ENCODE measurements around the gene GDPGP1.
A peak's percentile ranks its signal among the peaks of the same experiment; 100 is the strongest.

The GDPGP1 gene

GRCh38 chr15:90228960-90229359 is 5.0 kb upstream of the GDPGP1 start:
- Histone ChIP-seq H3K36me3 (ENCODE audit: insufficient read depth, low read length) (peaks cover 66% of the 10 kb centered on the region), H3K9me2 (ENCODE audit: low read depth, low read length) (no peaks in the 10 kb centered on the region), H3K4me1 (ENCODE audit: insufficient read depth, low read length, severe bottlenecking) (peaks cover 30% of the 10 kb centered on the region), H3K4me2 (ENCODE audit: low read length) (no peak overlapping the region), H3F3A (ENCODE audit: insufficient read depth, low read length) (no peaks in the 10 kb centered on the region), H2AFZ (ENCODE audit: low read length) (no peak overlapping the region), H3K27me3 (ENCODE audit: insufficient read depth, low read length) (no peaks in the 10 kb centered on the region), H4K20me1 (ENCODE audit: insufficient read depth, low read length) (no peaks in the 10 kb centered on the region), H3K4me3 (ENCODE audit: low read depth, low read length, poor library complexity, severe bottlenecking) (no peak overlapping the region), H3K9me3 (ENCODE audit: low read length) (no peaks in the 10 kb centered on the region), H3K27ac (ENCODE audit: low read depth, low read length, poor library complexity, severe bottlenecking) (no peak overlapping the region), H3K9ac (ENCODE audit: low read length) (no peak overlapping the region), H3K79me2 (ENCODE audit: insufficient read depth, low read length) (no peaks in the 10 kb centered on the region)
- TF ChIP-seq CTCF (IDR thresholded peaks at IDR 0.05; ENCODE audit: low read length) (no peak), EZH2 (IDR thresholded peaks at IDR 0.05; ENCODE audit: borderline replicate concordance, low read length) (no peak)

GRCh38 chr15:90230071-90230494 is 3.9 kb upstream of the GDPGP1 start:
- Histone ChIP-seq H3K36me3 (ENCODE audit: insufficient read depth, low read length) (peaks cover 56% of the 10 kb centered on the region), H3K9me3 (ENCODE audit: low read length) (no peaks in the 10 kb centered on the region), H3K9me2 (ENCODE audit: low read depth, low read length) (no peaks in the 10 kb centered on the region), H3K9ac (ENCODE audit: low read length) (no peak overlapping the region), H3K79me2 (ENCODE audit: insufficient read depth, low read length) (no peaks in the 10 kb centered on the region), H4K20me1 (ENCODE audit: insufficient read depth, low read length) (no peaks in the 10 kb centered on the region), H3K4me1 (ENCODE audit: insufficient read depth, low read length, severe bottlenecking) (peaks cover 39% of the 10 kb centered on the region), H3F3A (ENCODE audit: insufficient read depth, low read length) (no peaks in the 10 kb centered on the region), H2AFZ (ENCODE audit: low read length) (no peak overlapping the region), H3K4me2 (ENCODE audit: low read length) (no peak overlapping the region), H3K4me3 (ENCODE audit: low read depth, low read length, poor library complexity, severe bottlenecking) (no peak overlapping the region), H3K27me3 (ENCODE audit: insufficient read depth, low read length) (no peaks in the 10 kb centered on the region), H3K27ac (ENCODE audit: low read depth, low read length, poor library complexity, severe bottlenecking) (no peak overlapping the region)
- TF ChIP-seq CTCF (IDR thresholded peaks at IDR 0.05; ENCODE audit: low read length) (no peak), EZH2 (IDR thresholded peaks at IDR 0.05; ENCODE audit: borderline replicate concordance, low read length) (no peak)

- H3F3A ChIP-seq (ENCODE audit: insufficient read depth, low read length), result no peaks in the 10 kb centered on the region
- peak overlapping the region; percentile 90 for H3K4me3 ChIP-seq (ENCODE audit: low read depth, low read length, poor library complexity, severe bottlenecking)
- no peaks in the 10 kb centered on the region for H4K20me1 ChIP-seq (ENCODE audit: insufficient read depth, low read length)
- peak overlapping the region; percentile 86; the same call in 1 of the 2 replicates for H3K9ac ChIP-seq (ENCODE audit: low read length)
- peaks cover 50% of the 10 kb centered on the region for H3K36me3 ChIP-seq (ENCODE audit: insufficient read depth, low read length)
- peaks cover 39% of the 10 kb centered on the region for H3K4me1 ChIP-seq (ENCODE audit: insufficient read depth, low read length, severe bottlenecking)
- peak overlapping the region; percentile 71 for H3K27ac ChIP-seq (ENCODE audit: low read depth, low read length, poor library complexity, severe bottlenecking)
- no peaks in the 10 kb centered on the region for H3K9me2 ChIP-seq (ENCODE audit: low read depth, low read length)
- no peaks in the 10 kb centered on the region for H3K79me2 ChIP-seq (ENCODE audit: insufficient read depth, low read length)
- no peak overlapping the region for H2AFZ ChIP-seq (ENCODE audit: low read length)
- TF ChIP-seq EZH2 (IDR thresholded peaks at IDR 0.05; ENCODE audit: borderline replicate concordance, low read length), result no peak
- TF ChIP-seq CTCF (IDR thresholded peaks at IDR 0.05; ENCODE audit: low read length), result no peak
- no peaks in the 10 kb centered on the region for H3K27me3 ChIP-seq (ENCODE audit: insufficient read depth, low read length)
- H3K4me2 ChIP-seq (ENCODE audit: low read length), result peak overlapping the region; percentile 99
- H3K9me3 ChIP-seq (ENCODE audit: low read length), result no peaks in the 10 kb centered on the region
Measured at GRCh38 chr15:90230610-90231009, 3.4 kb upstream of the GDPGP1 start.

All from OCI-LY1 (cell line).